ENCODE measurements around the gene SEC14L3.
"Not testable (repeated sequence)": the region's sequence is repeated elsewhere in the genome, so short reads cannot be mapped to it uniquely, and the experiment has no call there.

Gene SEC14L3

DNA sequence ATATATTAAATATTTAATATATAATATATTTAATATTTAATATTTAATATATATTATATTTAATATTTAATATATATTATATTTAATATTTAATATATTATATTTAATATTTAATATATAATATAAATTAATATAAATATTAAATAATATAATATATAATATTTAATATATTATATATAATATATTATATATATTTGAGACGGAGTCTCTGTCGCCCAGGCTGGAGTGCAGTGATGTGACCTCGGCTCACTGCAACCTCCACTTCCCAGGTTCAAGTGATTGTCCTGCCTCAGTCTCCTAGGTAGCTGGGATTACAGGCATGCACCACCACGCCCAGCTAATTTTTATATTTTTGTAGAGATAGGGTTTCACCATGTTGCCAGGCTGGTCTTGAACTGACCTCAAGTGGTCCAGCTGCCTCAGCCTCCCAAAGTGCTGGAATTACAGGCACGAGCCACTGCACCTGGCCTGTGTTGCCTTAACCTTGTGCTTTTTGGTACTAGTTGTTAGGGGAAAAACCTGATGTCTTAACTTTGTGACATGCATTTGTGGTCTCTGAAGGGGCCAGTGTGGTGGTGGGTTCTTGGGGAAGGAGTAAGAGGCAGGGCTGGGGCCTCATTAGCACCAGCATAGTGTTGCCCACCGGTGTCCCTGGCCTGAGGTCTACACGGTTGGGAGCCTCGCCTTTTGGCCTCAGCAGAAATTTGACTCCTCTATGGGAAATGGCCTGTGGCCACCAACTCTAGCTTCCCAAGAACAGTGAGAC lies 16.6 kb downstream of the SEC14L3 start:
- H3K4me1 ChIP-seq (ENCODE audit: insufficient read depth, low read length), result no peaks in the 10 kb centered on the region
- no peaks in the 10 kb centered on the region for H3K27me3 ChIP-seq (ENCODE audit: insufficient read depth, low read length, poor library complexity)
- no peak overlapping the region for H3K27ac ChIP-seq (ENCODE audit: low read length)
- ATAC-seq (ENCODE audit: insufficient read depth, low read depth) (no peak), DNase-seq (no peak)
- H3K4me2 ChIP-seq (ENCODE audit: insufficient read depth, low read length), result no peak overlapping the region
- no peak overlapping the region for H2AFZ ChIP-seq (ENCODE audit: low read depth, low read length)
- 0 out of 2 replicates have a peak, but pooled peaks cover 3% of the 10 kb centered on the region for H4K20me1 ChIP-seq (ENCODE audit: insufficient read depth, low read length)
- TF ChIP-seq EZH2 (IDR thresholded peaks at IDR 0.05; ENCODE audit: borderline replicate concordance, low read depth, low read length, severe bottlenecking), result no peak
- TF ChIP-seq, protein P1, sequence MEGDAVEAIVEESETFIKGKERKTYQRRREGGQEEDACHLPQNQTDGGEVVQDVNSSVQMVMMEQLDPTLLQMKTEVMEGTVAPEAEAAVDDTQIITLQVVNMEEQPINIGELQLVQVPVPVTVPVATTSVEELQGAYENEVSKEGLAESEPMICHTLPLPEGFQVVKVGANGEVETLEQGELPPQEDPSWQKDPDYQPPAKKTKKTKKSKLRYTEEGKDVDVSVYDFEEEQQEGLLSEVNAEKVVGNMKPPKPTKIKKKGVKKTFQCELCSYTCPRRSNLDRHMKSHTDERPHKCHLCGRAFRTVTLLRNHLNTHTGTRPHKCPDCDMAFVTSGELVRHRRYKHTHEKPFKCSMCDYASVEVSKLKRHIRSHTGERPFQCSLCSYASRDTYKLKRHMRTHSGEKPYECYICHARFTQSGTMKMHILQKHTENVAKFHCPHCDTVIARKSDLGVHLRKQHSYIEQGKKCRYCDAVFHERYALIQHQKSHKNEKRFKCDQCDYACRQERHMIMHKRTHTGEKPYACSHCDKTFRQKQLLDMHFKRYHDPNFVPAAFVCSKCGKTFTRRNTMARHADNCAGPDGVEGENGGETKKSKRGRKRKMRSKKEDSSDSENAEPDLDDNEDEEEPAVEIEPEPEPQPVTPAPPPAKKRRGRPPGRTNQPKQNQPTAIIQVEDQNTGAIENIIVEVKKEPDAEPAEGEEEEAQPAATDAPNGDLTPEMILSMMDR (IDR thresholded peaks at IDR 0.05; ENCODE audit: borderline replicate concordance, extremely low read depth, low read length, poor library complexity, severe bottlenecking), result no peak
- no peaks in the 10 kb centered on the region for H3K79me2 ChIP-seq (ENCODE audit: insufficient read depth, low read length)
- no peak overlapping the region for H3K4me3 ChIP-seq (ENCODE audit: low read depth in 1 of 2, low read length in 2 of 2)
- no peaks in the 10 kb centered on the region for H3K9me3 ChIP-seq (ENCODE audit: insufficient read depth, low read length, severe bottlenecking)
- H3K36me3 ChIP-seq (ENCODE audit: insufficient read depth, low read length), result no peaks in the 10 kb centered on the region
- H3K9ac ChIP-seq (ENCODE audit: low read depth, low read length), result no peak overlapping the region

DNA sequence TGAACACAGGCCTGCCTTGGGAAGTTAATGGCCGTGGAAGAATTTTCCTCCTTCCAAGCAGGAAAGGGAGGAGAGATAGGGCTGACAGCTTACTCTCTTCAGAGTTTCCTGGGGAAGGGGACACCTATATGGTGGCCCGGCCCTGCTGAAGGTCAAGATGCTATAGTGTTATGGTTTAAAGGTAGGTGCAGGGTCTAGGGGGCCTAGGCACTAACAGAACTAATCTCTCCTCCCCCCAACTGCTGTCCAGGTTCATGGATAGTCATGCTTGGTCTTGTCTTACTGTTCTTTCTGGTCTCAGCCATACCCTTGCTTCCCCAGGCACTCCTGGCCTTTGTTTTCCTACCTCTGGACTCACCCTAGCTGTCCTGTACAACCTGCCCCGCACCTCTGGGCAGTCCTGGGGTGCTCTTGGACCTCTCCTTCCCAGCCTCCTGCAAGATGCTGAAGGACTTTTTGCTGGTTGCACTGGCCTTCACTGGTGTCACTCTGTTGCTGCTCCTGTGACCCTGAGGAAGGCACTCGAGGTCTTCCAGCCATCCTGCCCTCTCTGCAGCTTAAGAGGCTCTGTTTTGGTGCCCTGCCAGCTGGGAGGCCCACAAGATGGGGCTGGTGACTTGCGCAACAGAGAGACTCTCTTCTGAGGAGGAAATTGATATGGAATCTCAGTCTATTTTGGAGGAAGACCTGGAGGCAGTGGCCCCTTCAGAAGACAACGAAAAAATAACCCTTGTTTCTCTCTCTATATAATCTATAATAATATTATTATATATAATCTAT lies 17.9 kb downstream of the SEC14L3 start:
- Histone ChIP-seq H3K4me1 (ENCODE audit: insufficient read depth, low read length) (no peaks in the 10 kb centered on the region), H3K4me2 (ENCODE audit: insufficient read depth, low read length) (no peak overlapping the region), H3K36me3 (ENCODE audit: insufficient read depth, low read length) (no peaks in the 10 kb centered on the region), H3K27ac (ENCODE audit: low read length) (no peak overlapping the region), H3K9me3 (ENCODE audit: insufficient read depth, low read length, severe bottlenecking) (no peaks in the 10 kb centered on the region), H2AFZ (ENCODE audit: low read depth, low read length) (no peak overlapping the region), H3K9ac (ENCODE audit: low read depth, low read length) (no peak overlapping the region), H3K27me3 (ENCODE audit: insufficient read depth, low read length, poor library complexity) (no peaks in the 10 kb centered on the region), H3K79me2 (ENCODE audit: insufficient read depth, low read length) (no peaks in the 10 kb centered on the region), H4K20me1 (ENCODE audit: insufficient read depth, low read length) (no peaks in the 10 kb centered on the region), H3K4me3 (ENCODE audit: low read depth in 1 of 2, low read length in 2 of 2) (no peak overlapping the region)
- ATAC-seq (ENCODE audit: insufficient read depth, low read depth) (peak; percentile 55; the same call in 2 of the 3 replicates), DNase-seq (peak; percentile 26)
- TF ChIP-seq EZH2 (IDR thresholded peaks at IDR 0.05; ENCODE audit: borderline replicate concordance, low read depth, low read length, severe bottlenecking), result no peak
- TF ChIP-seq, protein P1 (IDR thresholded peaks at IDR 0.05; ENCODE audit: borderline replicate concordance, extremely low read depth, low read length, poor library complexity, severe bottlenecking), result peak; percentile 48

DNA sequence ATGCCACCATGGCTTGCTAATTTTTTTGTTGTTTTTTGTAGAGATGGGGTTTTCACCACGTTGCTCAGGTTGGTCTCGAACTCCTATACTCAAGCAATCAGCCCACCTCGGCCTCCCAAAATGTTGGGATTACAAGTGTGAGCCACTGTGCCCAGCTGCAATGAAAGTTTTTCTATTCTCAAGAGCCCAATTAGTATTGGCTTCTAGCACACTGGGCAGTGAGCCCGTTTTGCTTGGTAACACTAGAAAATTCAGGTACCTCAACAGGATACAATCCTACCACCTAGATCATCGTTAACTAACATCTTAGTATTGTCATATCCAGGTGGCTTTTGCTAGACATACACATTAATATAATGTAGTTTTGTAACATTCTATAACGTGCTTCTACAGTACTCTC lies 19.0 kb downstream of the SEC14L3 start:
- no peak overlapping the region for H3K27ac ChIP-seq (ENCODE audit: low read length)
- H3K27me3 ChIP-seq (ENCODE audit: insufficient read depth, low read length, poor library complexity), result no peaks in the 10 kb centered on the region
- DNase-seq (no peak), ATAC-seq (ENCODE audit: insufficient read depth, low read depth) (no peak)
- H3K4me1 ChIP-seq (ENCODE audit: insufficient read depth, low read length), result no peaks in the 10 kb centered on the region
- H3K4me3 ChIP-seq (ENCODE audit: low read depth in 1 of 2, low read length in 2 of 2), result no peak overlapping the region
- no peak overlapping the region for H3K9ac ChIP-seq (ENCODE audit: low read depth, low read length)
- H3K9me3 ChIP-seq (ENCODE audit: insufficient read depth, low read length, severe bottlenecking), result no peaks in the 10 kb centered on the region
- H3K4me2 ChIP-seq (ENCODE audit: insufficient read depth, low read length), result no peak overlapping the region
- no peaks in the 10 kb centered on the region for H4K20me1 ChIP-seq (ENCODE audit: insufficient read depth, low read length)
- no peak overlapping the region for H2AFZ ChIP-seq (ENCODE audit: low read depth, low read length)
- H3K79me2 ChIP-seq (ENCODE audit: insufficient read depth, low read length), result no peaks in the 10 kb centered on the region
- no peaks in the 10 kb centered on the region for H3K36me3 ChIP-seq (ENCODE audit: insufficient read depth, low read length)
- TF ChIP-seq, protein P1 (IDR thresholded peaks at IDR 0.05; ENCODE audit: borderline replicate concordance, extremely low read depth, low read length, poor library complexity, severe bottlenecking), result no peak
- no peak for TF ChIP-seq EZH2 (IDR thresholded peaks at IDR 0.05; ENCODE audit: borderline replicate concordance, low read depth, low read length, severe bottlenecking)

DNA sequence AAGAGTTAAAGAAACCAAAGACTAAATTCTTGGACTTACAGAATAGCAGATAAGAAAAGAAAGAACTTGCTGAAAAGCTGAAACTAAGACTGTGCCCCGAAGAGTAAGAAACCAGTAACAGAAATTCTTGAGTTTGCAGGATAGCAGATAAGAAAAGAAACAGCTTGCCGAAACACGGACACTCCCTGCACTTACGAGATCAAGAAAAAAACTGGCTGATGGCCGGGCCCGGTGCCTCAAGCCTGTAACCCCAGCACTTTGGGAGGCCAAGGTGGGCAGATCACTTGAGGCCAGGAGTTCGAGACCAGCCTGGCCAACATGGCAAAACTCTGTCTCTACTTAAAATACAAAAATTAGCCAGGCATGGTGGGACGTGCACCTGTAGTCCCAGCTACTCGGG lies 20.3 kb downstream of the SEC14L3 start:
- H3K4me1 ChIP-seq (ENCODE audit: insufficient read depth, low read length); H3K4me3 ChIP-seq (ENCODE audit: low read depth in 1 of 2, low read length in 2 of 2); H3K27me3 ChIP-seq (ENCODE audit: insufficient read depth, low read length, poor library complexity); H3K79me2 ChIP-seq (ENCODE audit: insufficient read depth, low read length); DNase-seq; H3K27ac ChIP-seq (ENCODE audit: low read length); H3K36me3 ChIP-seq (ENCODE audit: insufficient read depth, low read length); H3K9ac ChIP-seq (ENCODE audit: low read depth, low read length); H3K9me3 ChIP-seq (ENCODE audit: insufficient read depth, low read length, severe bottlenecking); H4K20me1 ChIP-seq (ENCODE audit: insufficient read depth, low read length); H2AFZ ChIP-seq (ENCODE audit: low read depth, low read length); H3K4me2 ChIP-seq (ENCODE audit: insufficient read depth, low read length); ATAC-seq (ENCODE audit: insufficient read depth, low read depth): not testable (repeated sequence)
